Cerebellar cortex (tissue), 1 donor: ENCODE results near the gene PUS10.
"Not testable (repeated sequence)": the region's sequence is repeated elsewhere in the genome, so short reads cannot be mapped to it uniquely, and the experiment has no call there.

Source experiments
- DNase-seq: peaks from one replicate; pipeline ENCODE4 v3.0.0-alpha.2; 2015; ENCODE audit warnings: low spot score

Gene PUS10

GRCh38 chr2:60932954-60933353, 85.1 kb downstream of the PUS10 start:
- DNase-seq, result no peak

DNA sequence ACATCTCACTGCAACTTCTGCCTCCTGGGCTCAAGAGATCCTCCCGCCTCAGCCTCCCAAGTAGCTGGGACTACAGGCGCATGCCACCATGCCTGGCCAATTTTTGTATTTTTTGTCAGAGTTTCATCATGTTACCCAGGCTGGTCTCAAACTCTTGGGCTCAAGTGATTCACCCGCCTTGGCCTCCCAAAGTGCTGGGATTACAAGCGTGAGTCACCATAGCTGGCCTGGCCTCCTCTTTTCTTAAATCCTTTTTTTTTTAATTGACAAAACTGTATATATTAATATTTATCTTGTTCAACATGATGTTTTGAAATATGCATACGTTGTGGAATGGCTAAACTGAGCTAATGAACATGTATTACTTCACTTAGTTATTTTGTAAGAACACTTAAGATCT, 86.0 kb downstream of the PUS10 start:
- DNase-seq, result not testable (repeated sequence)

DNA sequence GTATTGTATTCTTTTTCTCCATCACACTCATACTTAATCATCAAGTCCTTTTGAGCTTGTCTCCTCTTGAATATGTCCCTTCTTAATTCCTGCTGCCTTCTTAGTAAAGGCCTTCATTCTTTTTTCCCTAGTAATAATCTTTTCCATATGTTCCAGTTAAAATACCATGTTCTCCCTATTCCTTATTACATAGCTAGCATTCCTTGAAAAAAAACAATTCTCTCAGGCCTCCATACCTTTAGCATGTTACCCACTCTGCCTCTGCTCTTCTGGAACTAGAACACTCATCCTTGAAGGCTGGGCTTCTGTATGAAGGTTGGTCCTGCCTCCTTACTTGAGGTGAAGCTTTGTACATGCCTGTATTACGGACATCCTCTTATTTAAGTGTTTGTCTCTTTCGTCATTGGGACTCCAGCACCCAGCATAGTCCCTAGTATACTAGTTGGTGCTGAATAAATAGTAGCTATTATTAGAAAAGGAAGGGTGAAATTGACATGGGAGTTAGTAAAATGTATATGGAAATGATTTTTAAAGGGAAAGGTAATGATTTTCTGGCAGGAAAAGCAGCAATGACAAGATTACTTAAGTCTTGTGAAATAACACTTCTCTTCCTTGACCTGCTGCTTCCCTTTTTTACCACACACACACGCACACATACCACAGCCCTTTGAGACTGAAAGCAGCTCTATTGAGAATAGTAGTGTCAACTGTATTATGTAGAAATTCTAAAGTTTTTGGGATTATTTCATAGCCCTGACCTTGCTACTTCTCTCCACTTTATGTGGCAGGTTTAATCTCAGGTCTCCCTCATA, 91.1 kb downstream of the PUS10 start:
- no peak for DNase-seq

DNA sequence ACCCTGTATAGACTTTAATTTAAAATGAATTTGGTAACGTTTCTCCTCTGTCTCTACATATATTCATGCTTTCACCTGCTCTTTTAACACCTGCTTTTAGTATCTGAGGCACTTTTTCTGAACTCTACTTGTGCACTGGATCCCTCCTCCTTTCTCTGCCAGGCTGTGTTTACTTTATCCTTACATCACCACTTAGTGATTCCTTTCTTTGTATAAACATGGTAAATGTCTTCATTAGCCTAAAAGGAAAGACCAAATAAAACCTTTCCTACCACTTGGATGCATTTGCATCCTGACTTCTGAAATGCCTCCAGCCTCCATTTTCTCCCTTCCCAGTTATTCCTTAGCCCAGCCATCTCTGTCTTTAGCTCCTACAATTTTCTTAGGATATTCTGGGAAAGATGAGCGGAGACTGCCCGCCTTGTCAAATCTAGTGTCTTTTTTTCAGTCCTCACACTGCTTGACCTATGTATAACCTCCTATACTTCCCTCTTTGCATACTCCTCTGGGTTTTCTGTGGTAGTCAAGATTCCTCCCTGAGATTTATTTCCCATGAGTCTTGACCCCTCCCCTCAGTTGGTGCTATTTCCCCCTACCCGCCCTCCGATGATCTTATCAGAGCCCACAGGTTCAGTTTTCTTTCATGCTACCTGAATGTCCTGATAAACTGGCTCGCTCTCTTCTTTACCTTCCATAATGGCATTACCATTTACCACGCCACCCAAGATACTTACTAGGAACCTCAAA, 91.9 kb downstream of the PUS10 start:
- DNase-seq, result no peak

GRCh38 chr2:60907329-60907728, 110.7 kb downstream of the PUS10 start:
- DNase-seq, result no peak

GRCh38 chr2:60906395-60906794, 111.7 kb downstream of the PUS10 start:
- no peak for DNase-seq

DNA sequence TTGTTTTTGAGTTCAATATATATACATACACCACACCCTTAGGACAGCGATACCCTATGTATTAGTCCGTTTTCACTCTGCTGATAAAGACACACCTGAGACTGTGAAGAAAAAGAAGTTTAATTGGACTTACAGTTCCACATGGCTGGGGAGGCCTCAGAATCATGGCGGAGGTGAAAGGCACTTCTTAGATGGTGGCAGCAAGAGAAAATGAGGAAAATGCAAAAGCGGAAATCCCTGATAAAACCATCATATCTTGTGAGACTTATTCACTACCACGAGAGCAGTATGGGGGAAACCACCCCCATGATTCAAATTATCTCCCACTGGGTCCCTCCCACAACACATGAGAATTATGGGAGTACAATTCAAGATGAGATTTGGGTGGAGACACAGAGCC, 112.2 kb downstream of the PUS10 start:
- not testable (repeated sequence) for DNase-seq

DNA sequence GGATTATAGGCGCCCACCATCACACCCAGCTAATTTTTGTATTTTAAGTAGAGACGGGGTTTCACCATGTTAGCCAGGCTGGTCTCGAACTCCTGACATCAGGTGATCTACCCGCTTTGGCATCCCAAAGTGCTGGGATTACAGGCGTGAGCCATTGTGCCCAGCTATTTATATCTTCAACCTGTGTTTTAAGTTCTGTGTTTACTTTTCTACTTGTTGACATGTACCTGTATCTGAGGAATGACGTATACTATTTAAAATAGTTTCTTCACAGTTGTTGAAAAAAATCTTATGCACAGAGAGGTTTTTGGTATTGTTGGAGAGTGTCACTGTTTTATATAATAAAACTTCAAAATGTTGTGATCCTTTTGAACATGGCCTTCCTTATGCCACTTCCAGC, 116.8 kb downstream of the PUS10 start:
- not testable (repeated sequence) for DNase-seq

DNA sequence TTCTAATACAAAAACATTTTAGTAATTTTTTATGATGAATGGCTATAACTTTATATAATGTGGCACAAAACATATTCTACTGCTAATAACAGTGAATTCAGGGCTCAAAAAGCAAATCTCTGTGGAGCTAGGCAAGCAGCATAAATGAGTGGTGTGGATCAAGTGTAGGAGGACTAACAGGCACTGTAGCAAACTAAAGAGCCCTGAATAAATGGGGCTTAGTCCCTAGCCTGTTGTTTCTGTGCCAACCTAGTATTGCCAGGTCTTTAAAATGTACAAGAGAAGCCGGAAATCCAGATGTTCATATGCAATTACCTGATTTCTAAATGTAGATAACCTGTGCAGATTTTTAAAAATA, 118.2 kb downstream of the PUS10 start:
- no peak for DNase-seq

DNA sequence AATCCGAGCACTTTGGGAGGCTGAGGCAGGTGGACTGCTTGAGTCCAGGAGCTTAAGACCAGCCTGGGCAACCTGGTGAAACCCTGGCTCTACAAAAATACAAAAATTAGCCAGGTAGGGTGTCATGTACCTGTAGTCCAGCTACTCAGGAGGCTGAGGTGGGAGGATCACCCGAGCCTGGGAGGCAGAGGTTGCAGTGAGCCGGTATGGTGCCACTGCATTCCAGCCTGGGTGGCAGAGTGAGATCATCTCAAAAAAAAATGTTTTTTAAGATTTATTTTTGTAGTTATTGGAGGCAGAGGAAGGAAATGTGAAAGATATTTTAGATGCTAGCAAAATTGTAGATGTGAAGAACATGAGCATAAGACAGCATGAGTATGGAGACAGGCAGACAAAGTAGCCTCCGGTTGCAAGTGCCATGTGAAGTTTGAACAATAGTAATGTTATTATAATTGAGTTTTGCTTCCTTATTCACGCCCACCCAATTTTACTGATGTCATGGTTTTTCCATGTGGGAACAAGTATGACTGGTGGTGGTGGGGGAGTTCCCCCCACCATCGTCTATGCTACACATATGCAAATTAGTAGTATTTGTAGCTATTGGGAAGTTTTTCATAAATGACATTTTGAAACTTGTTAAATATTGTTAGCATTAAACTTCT, 118.7 kb downstream of the PUS10 start:
- no peak for DNase-seq

GRCh38 chr2:60898567-60898966, 119.5 kb downstream of the PUS10 start:
- DNase-seq, result no peak
